ENCODE measurements around the gene AIF1.

Gene AIF1

DNA sequence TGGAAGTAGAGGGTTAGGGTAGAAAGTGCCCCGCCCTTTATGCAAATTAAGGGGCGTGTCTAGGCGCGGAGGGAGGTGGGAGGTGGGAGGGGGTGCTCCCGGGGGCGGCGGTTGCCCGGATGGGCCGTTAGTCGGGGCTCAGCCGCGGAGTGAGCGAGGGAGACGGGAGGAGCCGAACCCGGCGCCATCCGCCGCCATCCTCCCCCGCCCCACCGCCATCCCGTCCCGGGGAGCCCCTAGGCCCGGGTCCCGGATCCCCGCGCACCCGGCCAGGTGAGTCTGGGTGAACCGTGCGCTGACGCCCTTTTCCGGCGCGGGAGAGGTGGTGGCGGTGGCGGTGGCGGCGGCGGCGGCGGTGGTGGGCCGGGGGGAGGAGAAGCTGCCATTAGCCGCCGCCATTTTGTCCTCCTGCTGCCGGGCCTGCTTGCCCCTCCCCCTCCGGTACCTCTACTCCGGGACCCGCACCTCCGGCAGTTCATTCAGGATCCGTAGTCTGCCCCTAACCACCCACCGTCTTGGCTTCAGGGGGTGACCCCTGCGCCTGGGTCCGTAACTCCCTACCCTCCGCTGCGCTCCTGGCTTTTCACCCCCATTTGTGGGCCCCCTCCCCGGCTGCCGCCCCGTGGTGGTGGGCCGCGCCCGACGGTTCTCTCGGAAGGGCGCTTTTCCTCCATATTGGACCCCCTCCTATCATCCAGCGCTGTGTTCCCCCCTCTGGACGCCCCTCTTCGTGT, 5.7 kb downstream of the AIF1 start, which contains the start of gene PRRC2A:
Gene PRRC2A, plus strand, starts transcription at position 130 of the 734 bp plus-strand sequence. CDS start 2,075 bp downstream, outside the sequence.
- in situ Hi-C loops (cut with MboI; ENCODE audit: low sequenced_read_pairs) = no loop called here

DNA sequence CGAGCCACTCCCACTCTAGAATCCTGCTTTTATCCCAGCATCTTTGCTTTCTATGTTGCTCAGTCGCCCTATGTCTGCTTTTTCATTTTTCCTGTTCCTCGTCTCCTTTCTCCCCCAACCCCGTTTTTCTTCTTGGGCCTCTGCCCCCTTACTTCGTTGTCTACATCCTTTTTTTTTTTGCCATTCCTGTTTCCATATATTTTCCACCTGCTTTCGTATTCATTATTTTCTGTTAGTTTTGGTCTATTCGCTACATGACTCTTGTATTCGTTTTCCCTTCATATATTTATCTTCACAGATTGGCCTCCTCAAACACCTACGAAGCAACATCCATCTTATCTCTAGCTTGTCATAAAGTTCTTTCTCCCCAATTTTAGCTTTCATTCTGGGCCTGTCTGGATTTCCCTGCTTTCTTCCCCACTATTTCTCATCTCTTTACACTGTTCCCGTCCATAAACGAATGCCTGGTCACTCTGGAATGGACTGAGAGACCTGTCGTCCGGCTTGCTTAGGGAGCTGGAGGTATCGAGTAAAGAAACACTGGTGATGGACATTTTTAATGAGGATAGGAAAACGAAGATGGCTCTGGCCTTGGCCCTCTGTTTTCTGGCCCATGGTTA, 6.4 kb downstream of the AIF1 start:
- in situ Hi-C loops (cut with MboI; ENCODE audit: low sequenced_read_pairs) = no loop called here

DNA sequence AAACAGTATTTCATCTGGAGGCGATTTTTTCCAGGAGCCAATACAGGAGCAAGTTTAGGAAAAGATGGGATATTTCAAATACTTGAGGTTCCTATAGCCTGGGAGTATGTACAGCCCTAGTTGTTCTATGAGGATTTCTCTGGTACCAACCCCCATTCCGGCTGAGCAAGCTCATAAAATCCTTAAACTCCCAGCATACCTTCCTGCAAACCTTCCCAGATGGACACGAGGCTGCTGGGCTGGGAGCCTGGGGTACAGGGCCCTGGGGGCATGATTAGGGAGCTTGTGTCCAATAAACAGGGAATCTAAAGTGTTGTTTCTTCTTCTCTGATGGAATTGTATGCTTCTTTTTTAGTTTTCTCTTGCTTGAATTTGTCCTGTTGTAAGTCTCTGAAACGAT, 7.0 kb downstream of the AIF1 start:
- in situ Hi-C loops (cut with MboI; ENCODE audit: low sequenced_read_pairs) = no loop called here

DNA sequence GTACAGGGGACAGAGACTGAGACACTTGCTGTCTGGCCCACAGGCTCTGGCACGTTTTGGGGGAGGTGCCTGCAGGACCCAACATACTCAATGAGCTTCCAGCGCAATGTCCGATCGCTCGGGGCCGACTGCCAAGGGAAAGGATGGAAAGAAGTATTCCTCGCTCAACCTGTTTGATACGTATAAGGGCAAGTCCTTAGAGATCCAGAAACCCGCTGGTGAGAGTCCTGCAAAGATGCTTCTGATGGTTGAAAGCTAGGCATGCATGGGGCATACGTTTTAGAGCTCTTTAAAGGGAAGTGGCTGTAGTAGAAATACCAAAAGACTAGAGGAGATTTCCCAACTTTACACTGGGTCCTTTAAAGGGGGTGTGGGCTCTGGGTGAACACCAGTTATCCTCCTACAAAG, 7.7 kb downstream of the AIF1 start:
- in situ Hi-C loops (cut with MboI; ENCODE audit: low sequenced_read_pairs) = no loop called here

DNA sequence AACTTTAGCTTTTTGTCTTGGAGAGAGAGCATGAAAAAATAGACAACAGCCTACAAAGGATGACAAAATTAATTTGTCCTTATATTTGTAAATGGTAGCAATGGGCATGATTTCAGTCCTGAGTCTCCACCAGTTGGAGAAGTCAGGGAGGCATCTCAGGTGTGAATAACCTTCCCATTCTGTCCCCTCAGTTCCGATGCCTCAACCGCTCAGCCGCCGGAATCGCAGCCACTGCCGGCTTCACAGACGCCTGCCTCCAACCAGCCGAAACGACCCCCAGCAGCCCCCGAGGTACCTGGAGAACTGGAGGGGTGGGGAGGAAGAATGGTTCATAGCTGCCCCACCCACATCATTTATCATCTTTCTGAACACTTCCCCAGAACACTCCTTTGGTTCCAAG, 9.0 kb downstream of the AIF1 start:
- in situ Hi-C loops (cut with MboI; ENCODE audit: low sequenced_read_pairs) = no loop called here

DNA sequence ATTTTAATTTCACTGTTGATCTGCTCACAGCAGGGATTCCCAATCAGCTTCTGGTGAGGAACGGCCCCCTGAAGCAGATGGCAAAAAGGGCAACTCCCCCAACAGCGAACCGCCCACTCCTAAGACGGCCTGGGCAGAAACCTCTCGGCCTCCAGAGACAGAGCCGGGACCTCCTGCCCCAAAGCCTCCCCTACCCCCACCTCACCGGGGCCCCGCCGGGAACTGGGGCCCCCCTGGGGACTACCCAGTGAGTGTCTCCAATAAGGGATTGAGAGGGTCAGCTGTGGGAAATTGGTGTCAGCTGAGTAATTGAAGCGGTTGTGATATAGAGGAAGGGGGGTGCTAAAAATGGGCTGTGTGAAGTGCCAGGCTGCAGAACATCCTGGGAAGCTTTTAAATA, 11.9 kb downstream of the AIF1 start:
- in situ Hi-C loops (cut with MboI; ENCODE audit: low sequenced_read_pairs) = no loop called here

DNA sequence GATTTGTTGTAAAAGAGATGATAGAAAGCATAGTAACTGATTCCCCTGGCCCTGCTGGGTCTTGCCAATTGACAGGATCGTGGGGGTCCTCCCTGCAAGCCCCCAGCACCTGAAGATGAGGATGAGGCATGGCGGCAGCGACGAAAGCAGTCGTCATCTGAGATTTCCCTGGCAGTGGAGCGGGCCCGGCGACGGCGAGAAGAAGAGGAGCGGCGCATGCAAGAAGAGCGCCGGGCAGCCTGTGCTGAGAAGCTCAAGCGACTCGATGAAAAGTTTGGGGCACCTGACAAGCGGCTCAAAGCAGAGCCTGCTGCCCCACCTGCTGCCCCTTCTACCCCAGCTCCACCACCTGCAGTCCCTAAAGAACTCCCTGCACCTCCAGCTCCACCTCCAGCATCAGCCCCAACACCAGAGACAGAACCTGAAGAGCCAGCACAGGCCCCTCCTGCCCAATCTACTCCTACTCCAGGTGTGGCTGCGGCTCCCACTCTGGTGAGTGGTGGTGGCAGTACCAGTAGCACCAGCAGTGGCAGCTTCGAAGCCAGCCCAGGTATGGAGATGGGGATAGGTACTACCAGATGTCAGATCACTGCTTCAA, 12.8 kb downstream of the AIF1 start:
- in situ Hi-C loops (cut with MboI; ENCODE audit: low sequenced_read_pairs) = no loop called here

DNA sequence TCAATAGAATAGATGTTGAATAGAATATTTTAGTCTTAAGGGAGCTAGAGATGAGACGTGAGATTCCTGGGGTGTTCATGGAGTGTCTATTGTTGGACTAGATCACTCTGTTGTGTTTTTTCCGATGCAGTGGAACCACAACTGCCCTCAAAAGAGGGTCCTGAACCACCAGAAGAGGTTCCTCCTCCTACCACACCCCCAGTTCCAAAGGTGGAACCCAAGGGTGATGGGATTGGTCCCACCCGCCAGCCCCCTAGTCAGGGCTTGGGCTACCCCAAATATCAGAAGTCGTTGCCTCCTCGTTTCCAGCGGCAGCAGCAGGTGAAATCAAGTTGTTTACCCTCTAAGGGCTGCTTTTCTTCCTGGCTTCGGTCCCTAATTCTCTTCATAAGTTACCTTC, 14.0 kb downstream of the AIF1 start:
- in situ Hi-C loops (cut with MboI; ENCODE audit: low sequenced_read_pairs) = no loop called here

DNA sequence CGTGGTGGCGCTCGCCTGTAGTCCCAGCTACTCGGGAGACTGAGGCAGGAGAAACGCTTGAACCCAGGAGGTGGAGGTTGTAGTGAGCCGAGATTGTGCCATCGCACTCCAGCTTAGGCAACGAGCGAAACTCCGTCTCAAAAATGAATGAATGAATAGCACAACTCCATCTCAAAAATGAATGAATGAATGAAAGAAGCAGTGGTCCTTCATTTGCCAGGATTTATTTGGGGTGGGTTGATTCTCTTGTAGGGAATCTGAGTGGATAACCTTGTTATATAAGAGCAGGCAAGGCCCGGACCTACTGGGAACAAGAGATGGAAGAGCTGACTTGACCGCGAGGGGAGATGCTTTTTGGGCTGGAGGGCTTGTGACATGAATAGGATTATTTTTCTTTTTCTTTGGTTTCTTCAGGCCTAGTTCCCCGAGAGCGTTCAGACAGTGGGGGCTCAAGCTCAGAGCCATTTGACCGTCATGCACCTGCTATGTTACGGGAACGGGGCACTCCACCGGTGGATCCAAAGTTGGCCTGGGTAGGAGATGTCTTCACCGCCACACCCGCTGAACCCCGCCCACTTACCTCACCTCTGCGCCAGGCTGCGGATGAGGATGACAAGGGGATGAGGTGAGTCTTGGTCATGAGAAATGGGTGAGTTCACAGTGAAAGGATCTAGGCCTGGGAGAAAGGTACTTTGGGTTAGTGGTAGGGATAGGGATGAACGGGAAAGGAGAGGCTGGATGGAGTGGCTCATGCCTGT, 15.3 kb downstream of the AIF1 start:
- in situ Hi-C loops (cut with MboI; ENCODE audit: low sequenced_read_pairs) = no loop called here

DNA sequence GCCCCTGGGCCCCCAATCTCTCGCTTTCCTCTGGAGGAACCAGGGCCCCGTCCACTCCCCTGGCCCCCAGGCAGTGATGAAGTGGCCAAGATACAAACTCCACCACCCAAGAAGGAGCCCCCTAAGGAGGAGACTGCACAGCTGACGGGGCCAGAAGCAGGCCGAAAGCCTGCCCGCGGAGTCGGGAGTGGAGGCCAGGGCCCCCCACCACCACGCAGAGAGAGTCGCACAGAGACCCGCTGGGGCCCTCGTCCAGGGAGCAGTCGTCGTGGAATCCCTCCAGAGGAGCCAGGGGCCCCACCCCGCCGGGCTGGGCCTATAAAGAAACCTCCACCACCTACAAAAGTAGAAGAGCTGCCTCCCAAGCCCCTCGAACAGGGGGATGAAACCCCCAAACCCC, 16.2 kb downstream of the AIF1 start:
- in situ Hi-C loops (cut with MboI; ENCODE audit: low sequenced_read_pairs) = no loop called here

DNA sequence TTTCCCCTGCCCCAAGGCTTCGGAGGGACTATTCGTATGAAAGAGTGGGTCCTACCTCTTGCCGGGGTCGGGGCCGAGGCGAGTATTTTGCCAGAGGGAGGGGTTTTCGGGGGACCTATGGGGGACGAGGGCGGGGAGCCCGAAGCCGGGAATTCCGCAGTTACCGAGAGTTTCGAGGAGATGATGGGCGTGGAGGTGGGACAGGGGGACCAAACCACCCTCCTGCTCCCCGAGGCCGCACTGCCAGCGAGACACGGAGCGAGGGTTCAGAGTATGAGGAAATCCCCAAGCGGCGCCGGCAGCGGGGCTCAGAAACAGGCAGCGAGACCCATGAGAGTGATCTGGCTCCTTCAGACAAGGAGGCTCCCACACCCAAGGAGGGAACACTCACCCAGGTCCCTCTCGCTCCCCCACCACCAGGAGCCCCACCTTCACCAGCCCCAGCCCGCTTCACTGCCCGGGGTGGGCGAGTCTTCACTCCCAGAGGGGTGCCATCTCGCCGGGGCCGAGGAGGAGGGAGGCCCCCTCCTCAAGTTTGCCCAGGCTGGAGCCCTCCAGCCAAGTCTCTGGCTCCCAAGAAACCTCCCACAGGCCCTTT, 16.7 kb downstream of the AIF1 start:
- in situ Hi-C loops (cut with MboI; ENCODE audit: low sequenced_read_pairs) = no loop called here

DNA sequence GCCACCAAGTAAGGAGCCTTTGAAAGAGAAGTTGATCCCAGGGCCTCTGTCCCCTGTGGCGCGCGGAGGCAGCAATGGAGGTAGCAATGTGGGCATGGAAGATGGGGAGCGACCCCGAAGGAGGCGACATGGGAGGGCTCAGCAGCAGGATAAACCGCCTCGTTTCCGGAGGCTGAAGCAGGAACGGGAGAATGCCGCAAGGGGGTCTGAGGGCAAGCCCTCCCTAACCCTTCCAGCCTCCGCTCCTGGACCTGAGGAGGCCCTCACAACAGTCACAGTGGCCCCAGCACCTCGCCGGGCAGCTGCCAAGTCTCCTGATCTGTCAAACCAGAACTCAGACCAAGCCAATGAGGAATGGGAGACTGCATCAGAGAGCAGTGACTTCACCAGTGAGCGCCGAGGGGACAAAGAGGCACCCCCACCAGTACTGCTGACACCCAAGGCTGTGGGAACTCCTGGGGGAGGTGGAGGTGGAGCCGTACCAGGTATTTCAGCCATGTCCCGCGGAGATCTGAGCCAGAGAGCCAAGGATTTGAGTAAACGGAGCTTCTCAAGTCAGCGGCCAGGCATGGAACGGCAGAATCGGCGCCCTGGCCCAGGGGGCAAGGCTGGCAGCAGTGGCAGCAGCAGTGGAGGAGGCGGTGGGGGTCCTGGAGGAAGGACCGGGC, 17.4 kb downstream of the AIF1 start:
- in situ Hi-C loops (cut with MboI; ENCODE audit: low sequenced_read_pairs) = no loop called here

DNA sequence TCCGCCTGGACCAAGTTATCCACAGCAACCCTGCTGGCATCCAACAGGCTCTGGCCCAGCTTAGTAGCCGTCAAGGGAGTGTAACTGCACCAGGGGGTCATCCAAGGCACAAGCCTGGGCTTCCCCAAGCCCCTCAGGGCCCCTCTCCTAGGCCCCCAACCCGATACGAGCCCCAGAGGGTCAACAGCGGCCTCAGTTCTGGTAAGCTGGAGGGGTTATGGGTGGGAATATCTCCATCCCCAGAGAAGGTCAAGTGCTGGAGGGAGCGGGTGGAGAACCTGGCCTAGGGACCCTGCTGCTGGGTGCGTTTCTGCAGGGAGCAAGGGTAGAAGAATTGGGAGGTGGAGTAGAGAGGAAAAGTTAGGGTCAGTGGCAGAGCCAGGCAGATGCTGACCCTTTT, 18.4 kb downstream of the AIF1 start:
- in situ Hi-C loops (cut with MboI; ENCODE audit: low sequenced_read_pairs) = no loop called here

DNA sequence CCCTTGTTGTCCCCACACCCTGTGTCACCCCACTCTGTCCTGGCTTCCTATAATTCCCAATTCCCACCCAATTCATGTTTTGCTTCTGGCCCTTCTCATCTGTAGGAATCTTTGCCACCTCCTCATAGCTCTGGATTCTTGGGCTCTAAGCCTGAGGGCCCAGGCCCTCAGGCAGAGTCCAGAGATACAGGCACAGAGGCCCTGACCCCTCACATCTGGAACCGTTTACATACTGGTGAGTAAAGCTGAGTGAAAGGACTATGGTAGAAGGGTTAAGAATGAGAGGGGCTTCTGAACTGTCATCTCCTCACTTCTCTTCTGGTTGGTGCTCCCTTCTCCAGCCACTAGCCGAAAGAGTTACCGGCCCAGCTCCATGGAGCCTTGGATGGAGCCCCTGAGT, 19.1 kb downstream of the AIF1 start:
- in situ Hi-C loops (cut with MboI; ENCODE audit: low sequenced_read_pairs) = no loop called here

DNA sequence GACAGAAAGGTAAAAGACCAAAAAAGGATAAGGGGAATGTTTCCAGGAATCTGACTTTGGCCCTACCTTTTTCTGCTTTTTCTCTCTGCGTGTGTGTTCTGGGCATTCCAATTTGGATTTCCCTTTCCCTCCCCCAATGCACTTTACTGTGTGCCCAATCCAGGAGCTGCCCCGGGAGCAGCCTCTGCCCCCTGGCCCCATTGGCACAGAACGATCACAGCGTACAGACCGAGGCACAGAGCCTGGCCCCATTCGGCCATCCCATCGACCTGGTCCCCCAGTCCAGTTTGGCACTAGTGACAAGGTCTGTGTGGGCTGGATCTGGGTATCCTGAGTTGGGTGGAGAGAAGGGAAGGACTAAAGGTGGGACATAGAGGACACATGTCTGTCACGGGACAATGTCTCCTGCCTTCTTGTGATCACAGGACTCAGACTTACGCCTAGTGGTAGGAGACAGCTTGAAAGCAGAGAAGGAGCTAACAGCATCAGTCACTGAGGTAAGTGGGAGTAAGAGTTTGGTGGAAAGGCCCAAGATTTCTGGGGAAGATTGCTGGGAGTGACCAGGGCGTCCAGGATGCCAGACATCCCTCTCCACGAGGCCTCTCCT, 20.0 kb downstream of the AIF1 start:
- in situ Hi-C loops (cut with MboI; ENCODE audit: low sequenced_read_pairs) = no loop called here

DNA sequence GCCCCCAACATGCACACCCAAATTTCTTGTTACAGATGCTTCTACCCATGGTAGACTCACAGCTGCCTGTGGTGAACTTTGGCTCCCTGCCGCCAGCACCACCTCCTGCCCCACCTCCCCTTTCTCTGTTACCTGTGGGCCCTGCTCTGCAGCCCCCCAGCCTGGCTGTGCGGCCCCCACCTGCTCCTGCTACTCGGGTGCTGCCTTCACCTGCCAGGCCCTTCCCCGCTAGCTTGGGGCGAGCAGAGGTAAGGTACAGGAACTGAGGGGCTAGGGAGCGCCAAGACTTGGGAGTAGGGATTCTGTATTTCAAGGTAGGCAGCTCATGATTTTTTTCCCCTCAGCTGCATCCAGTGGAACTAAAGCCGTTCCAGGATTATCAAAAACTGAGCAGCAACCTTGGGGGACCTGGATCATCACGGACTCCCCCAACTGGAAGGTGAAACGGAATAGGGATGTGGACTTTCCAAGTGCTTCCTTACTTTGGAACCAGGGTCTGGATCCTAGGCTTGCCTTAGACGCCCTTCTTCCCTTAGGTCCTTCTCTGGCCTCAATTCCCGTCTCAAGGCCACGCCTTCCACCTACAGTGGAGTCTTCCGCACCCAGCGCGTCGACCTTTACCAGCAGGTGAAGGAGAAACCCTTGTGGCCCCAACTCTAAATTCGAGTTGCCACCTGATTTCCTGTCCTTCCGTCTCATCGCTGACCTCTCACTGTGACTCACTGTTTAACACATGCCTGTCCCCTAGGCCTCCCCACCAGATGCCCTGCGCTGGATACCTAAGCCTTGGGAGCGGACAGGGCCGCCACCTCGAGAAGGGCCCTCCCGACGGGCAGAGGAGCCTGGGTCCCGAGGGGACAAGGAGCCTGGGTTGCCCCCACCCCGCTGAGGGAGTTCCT, 21.9 kb downstream of the AIF1 start:
- in situ Hi-C loops (cut with MboI; ENCODE audit: low sequenced_read_pairs) = no loop called here

DNA sequence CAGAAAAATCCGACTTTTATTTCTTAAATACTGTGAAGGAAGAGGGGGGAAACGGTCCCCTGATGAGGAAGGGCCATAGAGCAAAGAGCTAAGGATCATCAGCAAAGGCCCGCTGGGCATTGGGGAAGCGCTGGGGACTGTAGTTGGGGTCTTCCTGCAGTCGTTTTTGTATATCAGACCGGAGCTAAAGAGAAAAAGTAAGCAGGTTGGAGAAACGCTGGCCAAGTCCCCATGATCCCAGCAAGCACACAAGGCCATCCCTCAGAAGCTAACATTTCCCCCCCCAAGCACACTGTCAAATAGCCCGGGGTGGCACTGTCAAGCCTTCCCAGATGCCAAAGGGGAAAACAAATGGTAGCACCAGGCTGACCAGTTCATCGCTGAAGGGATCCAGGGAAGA, 24.0 kb downstream of the AIF1 start:
- in situ Hi-C loops (cut with MboI; ENCODE audit: low sequenced_read_pairs) = no loop called here

DNA sequence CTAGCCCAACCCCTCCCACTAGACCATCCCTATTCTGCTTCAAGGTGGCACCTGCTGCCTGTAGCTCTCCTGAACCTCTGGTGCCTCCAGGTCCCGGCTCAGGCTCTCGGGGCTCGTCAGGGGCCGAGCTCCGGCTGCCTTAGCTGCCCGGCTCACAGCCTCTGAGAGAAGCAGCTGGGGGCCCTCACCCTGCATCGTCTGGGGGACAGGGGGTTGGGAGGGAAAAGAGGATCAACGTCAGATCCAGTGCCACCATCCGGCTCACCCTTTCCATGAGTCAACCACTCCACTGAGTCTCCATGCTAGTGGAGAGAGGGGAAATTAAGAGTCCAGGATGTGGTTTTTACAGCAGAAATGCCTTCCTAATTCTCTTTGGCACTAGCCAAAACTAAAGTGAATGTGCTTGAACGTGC, 24.4 kb downstream of the AIF1 start:
- in situ Hi-C loops (cut with MboI; ENCODE audit: low sequenced_read_pairs) = no loop called here

DNA sequence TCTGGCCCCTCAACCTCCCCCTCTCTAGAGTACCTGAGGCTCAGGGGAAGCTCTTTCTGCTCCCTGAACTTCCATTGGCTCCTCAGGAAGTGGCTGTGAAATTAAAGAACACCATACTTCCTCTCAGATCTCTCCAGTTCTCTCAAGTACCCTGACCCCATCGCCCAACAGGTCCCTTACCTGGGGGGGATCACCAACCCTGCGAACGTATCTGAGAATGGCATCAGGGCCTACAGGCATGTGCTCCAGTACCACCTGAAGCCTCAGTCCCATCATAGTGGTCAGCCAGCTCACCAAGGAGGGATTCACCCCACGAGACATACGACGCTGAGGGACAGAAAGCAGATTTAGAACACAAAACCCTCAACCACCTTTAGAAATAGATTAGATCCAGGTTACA, 25.6 kb downstream of the AIF1 start:
- in situ Hi-C loops (cut with MboI; ENCODE audit: low sequenced_read_pairs) = no loop called here
